DOHH2 (cell line): ENCODE results near the gene TEX36.

ENCODE experiments used
- H3F3A ChIP-seq: fragments of 200-600 bp; sonication (generic), shearing (Covaris generic); 2 replicates; pipeline ENCODE4 v1.6.0; 2016; ENCODE audit warnings: antibody characterized with exemption, mild to moderate bottlenecking; ENCODE audit not compliant: control insufficient read depth, insufficient read depth
- H3K27ac ChIP-seq: fragments of 200-600 bp; sonication (generic); 2 replicates; pipeline ENCODE4 v1.5.1; 2014; ENCODE audit warnings: low read depth, mild to moderate bottlenecking, low read length, moderate library complexity
- H3K27me3 ChIP-seq: fragments of 200-600 bp; sonication (generic); 2 replicates; pipeline ENCODE4 v1.6.1; 2014; ENCODE audit warnings: mild to moderate bottlenecking, low read length, mixed read lengths; ENCODE audit not compliant: control insufficient read depth
- H3K36me3 ChIP-seq: fragments of 200-600 bp; sonication (generic); 2 replicates; pipeline ENCODE4 v1.6.1; 2014; ENCODE audit warnings: mild to moderate bottlenecking, low read length, moderate library complexity, mixed read lengths; ENCODE audit not compliant: control insufficient read depth
- H3K4me1 ChIP-seq: fragments of 200-600 bp; sonication (generic); 2 replicates; pipeline ENCODE4 v1.6.1; 2014; ENCODE audit warnings: mild to moderate bottlenecking, low read length, mixed read lengths; ENCODE audit not compliant: control insufficient read depth
- H3K4me2 ChIP-seq: fragments of 200-600 bp; sonication (generic); 2 replicates; pipeline ENCODE4 v1.6.0; 2014; ENCODE audit warnings: mild to moderate bottlenecking, low read length, moderate library complexity
- H3K4me3 ChIP-seq: fragments of 200-600 bp; sonication (generic); 2 replicates; pipeline ENCODE4 v1.5.1; 2014; ENCODE audit warnings: mild to moderate bottlenecking, low read length, mixed read lengths
- H3K79me2 ChIP-seq: fragments of 200-600 bp; sonication (generic); 2 replicates; pipeline ENCODE4 v1.6.1; 2014; ENCODE audit warnings: mild to moderate bottlenecking, low read length, mixed read lengths; ENCODE audit not compliant: control insufficient read depth
- H3K9me2 ChIP-seq: fragments of 200-600 bp; sonication (generic); replicated peaks from 2 replicates; pipeline ENCODE4 v1.6.1; 2014; ENCODE audit warnings: mild to moderate bottlenecking, low read length, mixed read lengths; ENCODE audit not compliant: control insufficient read depth
- H3K9me3 ChIP-seq: fragments of 200-600 bp; sonication (generic); 2 replicates; pipeline ENCODE4 v1.6.1; 2014; ENCODE audit warnings: antibody characterized with exemption, low read length, mixed read lengths; ENCODE audit not compliant: control insufficient read depth, insufficient read depth
- H4K20me1 ChIP-seq: fragments of 200-600 bp; sonication (generic); 2 replicates; pipeline ENCODE4 v1.6.0; 2014; ENCODE audit warnings: low read depth, mild to moderate bottlenecking, antibody characterized with exemption, low read length, moderate library complexity; ENCODE audit not compliant: control insufficient read depth, insufficient read depth
- EZH2phosphoT487 ChIP-seq: fragments of 200-600 bp; sonication (generic); IDR thresholded peaks from 2 replicates; pipeline ENCODE4 v1.6.1; 2017; ENCODE audit warnings: borderline replicate concordance, mild to moderate bottlenecking, antibody characterized with exemption, low read length, moderate library complexity, mixed read lengths
- TF ChIP-seq, protein P1 (sequence below): fragments of 200-600 bp; sonication (generic); IDR thresholded peaks from one replicate; pipeline ENCODE4 v1.5.1; 2014; ENCODE audit warnings: antibody characterized with exemption, mild to moderate bottlenecking, low read depth, low read length; ENCODE audit not compliant: poor library complexity, severe bottlenecking

The TEX36 gene

DNA sequence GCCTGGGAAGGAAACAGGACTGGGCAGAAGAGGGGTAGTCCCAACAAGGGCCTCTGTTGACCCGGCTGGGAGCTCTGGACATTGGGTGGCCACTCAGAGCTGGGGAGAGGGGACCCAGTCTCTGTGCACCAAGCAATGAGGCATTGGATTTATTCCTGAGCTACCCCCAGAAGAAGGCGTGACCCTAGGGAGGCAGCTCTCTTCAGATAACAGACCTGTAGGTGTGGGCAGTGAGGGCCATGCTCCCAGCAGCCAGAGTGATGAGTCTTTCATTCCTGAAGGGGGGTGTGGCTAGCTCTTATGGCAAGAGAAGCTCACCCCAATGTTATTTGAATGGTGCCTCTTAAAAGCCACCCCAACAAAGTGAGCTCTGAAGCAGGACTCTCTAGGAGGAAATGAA, 20.4 kb downstream of the TEX36 start:
- no peaks in the 10 kb centered on the region for H3K36me3 ChIP-seq
- peaks cover 7% of the 10 kb centered on the region for H3K9me3 ChIP-seq
- H3K27ac ChIP-seq = no peak overlapping the region
- TF ChIP-seq, protein P1, sequence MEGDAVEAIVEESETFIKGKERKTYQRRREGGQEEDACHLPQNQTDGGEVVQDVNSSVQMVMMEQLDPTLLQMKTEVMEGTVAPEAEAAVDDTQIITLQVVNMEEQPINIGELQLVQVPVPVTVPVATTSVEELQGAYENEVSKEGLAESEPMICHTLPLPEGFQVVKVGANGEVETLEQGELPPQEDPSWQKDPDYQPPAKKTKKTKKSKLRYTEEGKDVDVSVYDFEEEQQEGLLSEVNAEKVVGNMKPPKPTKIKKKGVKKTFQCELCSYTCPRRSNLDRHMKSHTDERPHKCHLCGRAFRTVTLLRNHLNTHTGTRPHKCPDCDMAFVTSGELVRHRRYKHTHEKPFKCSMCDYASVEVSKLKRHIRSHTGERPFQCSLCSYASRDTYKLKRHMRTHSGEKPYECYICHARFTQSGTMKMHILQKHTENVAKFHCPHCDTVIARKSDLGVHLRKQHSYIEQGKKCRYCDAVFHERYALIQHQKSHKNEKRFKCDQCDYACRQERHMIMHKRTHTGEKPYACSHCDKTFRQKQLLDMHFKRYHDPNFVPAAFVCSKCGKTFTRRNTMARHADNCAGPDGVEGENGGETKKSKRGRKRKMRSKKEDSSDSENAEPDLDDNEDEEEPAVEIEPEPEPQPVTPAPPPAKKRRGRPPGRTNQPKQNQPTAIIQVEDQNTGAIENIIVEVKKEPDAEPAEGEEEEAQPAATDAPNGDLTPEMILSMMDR = no peak
- no peak for TF ChIP-seq EZH2phosphoT487
- no peaks in the 10 kb centered on the region for H3K9me2 ChIP-seq
- no peak overlapping the region for H3K4me2 ChIP-seq
- H4K20me1 ChIP-seq = no peaks in the 10 kb centered on the region
- H3K27me3 ChIP-seq = no peaks in the 10 kb centered on the region
- no peaks in the 10 kb centered on the region for H3K79me2 ChIP-seq
- no peaks in the 10 kb centered on the region for H3K4me1 ChIP-seq
- no peaks in the 10 kb centered on the region for H3F3A ChIP-seq
- no peak overlapping the region for H3K4me3 ChIP-seq

DNA sequence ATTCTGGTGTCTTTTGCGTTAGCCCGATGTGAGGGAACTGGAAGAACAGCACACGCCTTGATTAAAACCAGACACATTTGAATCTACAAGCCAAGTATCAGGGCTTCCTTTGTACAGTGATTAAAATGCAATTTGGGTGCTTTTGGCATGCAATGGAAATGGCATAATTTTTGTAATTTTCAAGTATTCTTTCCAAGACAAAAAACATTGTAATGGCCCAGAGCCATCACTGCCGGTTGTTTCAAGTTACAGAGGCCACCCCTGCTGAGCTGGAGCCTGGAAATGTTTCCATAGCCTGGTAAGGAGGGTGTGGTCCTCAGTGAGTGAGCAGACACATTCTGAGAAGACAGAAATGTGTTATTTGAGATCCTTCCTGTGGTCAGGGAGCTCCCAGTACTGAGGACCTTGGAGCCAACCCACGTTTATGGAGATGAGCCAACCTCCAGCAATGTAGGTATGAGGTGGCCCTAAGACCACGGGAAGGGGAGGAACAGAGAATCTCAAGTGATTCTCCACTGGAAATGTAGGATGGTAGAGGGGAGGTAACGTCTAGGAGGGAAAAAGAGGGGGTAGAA, 20.9 kb downstream of the TEX36 start:
- Histone ChIP-seq H3K9me3 (peaks cover 7% of the 10 kb centered on the region), H3K36me3 (no peaks in the 10 kb centered on the region), H4K20me1 (no peaks in the 10 kb centered on the region), H3K79me2 (no peaks in the 10 kb centered on the region), H3K4me1 (no peaks in the 10 kb centered on the region), H3K4me2 (no peak overlapping the region), H3K27ac (no peak overlapping the region), H3K4me3 (no peak overlapping the region), H3K9me2 (no peaks in the 10 kb centered on the region), H3K27me3 (no peaks in the 10 kb centered on the region), H3F3A (no peaks in the 10 kb centered on the region)
- no peak for TF ChIP-seq EZH2phosphoT487
- TF ChIP-seq, protein P1 = no peak

DNA sequence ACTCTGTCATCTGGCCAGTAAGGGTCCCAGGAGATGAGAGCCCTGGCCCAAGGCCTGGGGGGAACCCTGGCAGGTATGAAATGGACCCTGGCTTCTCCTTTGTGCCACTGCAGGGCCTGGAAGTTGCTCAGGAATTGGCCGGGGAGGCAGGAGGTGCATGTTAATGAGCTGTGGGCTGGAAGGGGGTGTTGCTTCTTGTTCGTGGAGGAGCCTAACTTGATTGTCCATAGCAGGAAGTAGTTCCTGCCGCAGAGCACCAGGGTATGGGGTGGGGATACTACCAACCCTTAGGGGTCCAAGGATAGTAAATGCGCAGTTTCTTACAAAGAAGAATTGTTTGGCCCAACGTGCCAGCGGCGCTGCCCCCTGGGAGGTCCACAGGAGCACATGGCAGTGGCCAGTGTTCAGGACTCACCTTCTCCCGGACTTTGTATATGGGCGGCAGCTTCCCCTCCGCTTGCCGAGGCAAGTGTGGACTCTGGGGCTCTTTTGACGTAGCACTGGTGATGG, 21.5 kb downstream of the TEX36 start:
- Histone ChIP-seq H3K36me3 (no peaks in the 10 kb centered on the region), H3K4me2 (no peak overlapping the region), H3K9me3 (peaks cover 6% of the 10 kb centered on the region; the same call in 1 of the 2 replicates), H3K9me2 (no peaks in the 10 kb centered on the region), H3K27me3 (no peaks in the 10 kb centered on the region), H3K4me3 (no peak overlapping the region), H3F3A (no peaks in the 10 kb centered on the region), H3K79me2 (no peaks in the 10 kb centered on the region), H3K4me1 (no peaks in the 10 kb centered on the region), H4K20me1 (no peaks in the 10 kb centered on the region), H3K27ac (no peak overlapping the region)
- TF ChIP-seq EZH2phosphoT487 = no peak
- TF ChIP-seq, protein P1 = no peak
